ENCODE results near the gene MTARC1. TPM values are rescaled to one million over a fixed set of nuclear protein-coding genes. Genes with fewer than 3 reads are reported as not detected.

MTARC1 gene
- total and polyA plus RNA-seq, 2 donors (not counting 1 experiment from before 2014, with no cell fraction given): 0.49 to 2.9 TPM

GRCh38 chr1:220741825-220742224, 44.9 kb upstream of the MTARC1 start:
- Histone ChIP-seq H3K36me3 (replicated peaks in 1 of 2; ENCODE audit: control extremely low read depth in 1 of 2, control insufficient read depth in 1 of 2, extremely low read depth in 1 of 2, insufficient read depth in 2 of 2, low read length in 1 of 2) (no peaks in the 10 kb centered on the region), H3K27me3 (replicated peaks in 1 of 4; ENCODE audit: control extremely low read depth in 1 of 4, control insufficient read depth in 3 of 4, insufficient read depth in 4 of 4, low read length in 3 of 4) (peaks cover 0 to 12% (median 1%) of the 10 kb centered on the region in 4 experiments), H2AFZ (ENCODE audit: insufficient read depth, low read depth, low read length, poor library complexity, severe bottlenecking) (no peak overlapping the region), H3K79me2 (ENCODE audit: control insufficient read depth, insufficient read depth, low read length) (no peaks in the 10 kb centered on the region), H3K4me2 (replicated peaks; ENCODE audit: low read depth, low read length, poor library complexity, severe bottlenecking) (no peak overlapping the region), H3K4me1 (ENCODE audit: control insufficient read depth in 2 of 2, insufficient read depth in 2 of 2, low read length in 2 of 2) (no peaks in the 10 kb centered on the region), H3K9ac (ENCODE audit: low read length) (no peak overlapping the region), H3K9me3 (ENCODE audit: control extremely low read depth in 1 of 3, control insufficient read depth in 2 of 3, insufficient read depth in 1 of 3, low read length in 2 of 3) (no peaks in the 10 kb centered on the region), H3K4me3 (ENCODE audit: control extremely low read depth in 1 of 5, extremely low read depth in 1 of 5, insufficient read depth in 1 of 5, low read depth in 2 of 5, low read length in 4 of 5) (no peak overlapping the region), H4K20me1 (ENCODE audit: control insufficient read depth, insufficient read depth, low read length, poor library complexity, severe bottlenecking) (no peaks in the 10 kb centered on the region), H3K27ac (ENCODE audit: low read length in 2 of 2) (no peak overlapping the region)
- Mint-ChIP-seq H3K27me3 (peaks cover 12% of the 10 kb centered on the region), H3K4me3 (no peak overlapping the region), H3K9me3 (ENCODE audit: insufficient read depth) (no peaks in the 10 kb centered on the region), H3K4me1 (peaks cover 6% of the 10 kb centered on the region), H3K27ac (no peak overlapping the region)
- ChIA-PET CTCF (interaction anchor here (2.4 kb wide), 1 partner anchor 8 kb away, joined by 9 read pairs; no protein-coding TSS in a partner anchor), POLR2A (no interaction called here)
- DNase-seq (no peak), ATAC-seq (ENCODE audit: low read depth) (no peak)
- TF ChIP-seq EZH2 (IDR thresholded peaks at IDR 0.05; ENCODE audit: borderline replicate concordance, insufficient read depth, low read depth, low read length, poor library complexity, severe bottlenecking) (no peak), CTCF (IDR thresholded peaks at IDR 0.05) (no peak)
- 92% methylated on average over 1 of the region's 1 CpG for WGBS (ENCODE audit: insufficient coverage)
- intact Hi-C loops (cut with micrococcal nuclease): no loop called here

- H3K4me3 Mint-ChIP-seq: no peak overlapping the region
- ChIA-PET CTCF (interaction anchor here (0.9 to 2.4 kb wide), 2 partner anchors 9 to 34 kb away, joined by 3 to 9 read pairs; no protein-coding TSS in a partner anchor), POLR2A (no interaction called here)
- H3K27me3 Mint-ChIP-seq: peaks cover 17% of the 10 kb centered on the region
- no peaks in the 10 kb centered on the region for H3K9me3 Mint-ChIP-seq (ENCODE audit: insufficient read depth)
- no peak for ATAC-seq (ENCODE audit: low read depth)
- Histone ChIP-seq H3K27me3 (replicated peaks in 1 of 4; ENCODE audit: control extremely low read depth in 1 of 4, control insufficient read depth in 3 of 4, insufficient read depth in 4 of 4, low read length in 3 of 4) (peaks cover 0 to 15% (median 1%) of the 10 kb centered on the region in 4 experiments), H3K36me3 (replicated peaks in 1 of 2; ENCODE audit: control extremely low read depth in 1 of 2, control insufficient read depth in 1 of 2, extremely low read depth in 1 of 2, insufficient read depth in 2 of 2, low read length in 1 of 2) (no peaks in the 10 kb centered on the region), H3K79me2 (ENCODE audit: control insufficient read depth, insufficient read depth, low read length) (no peaks in the 10 kb centered on the region), H3K4me3 (ENCODE audit: control extremely low read depth in 1 of 5, extremely low read depth in 1 of 5, insufficient read depth in 1 of 5, low read depth in 2 of 5, low read length in 4 of 5) (no peak overlapping the region), H3K9me3 (ENCODE audit: control extremely low read depth in 1 of 3, control insufficient read depth in 2 of 3, insufficient read depth in 1 of 3, low read length in 2 of 3) (no peaks in the 10 kb centered on the region), H2AFZ (ENCODE audit: insufficient read depth, low read depth, low read length, poor library complexity, severe bottlenecking) (no peak overlapping the region), H3K9ac (ENCODE audit: low read length) (no peak overlapping the region), H3K4me2 (replicated peaks; ENCODE audit: low read depth, low read length, poor library complexity, severe bottlenecking) (no peak overlapping the region), H3K4me1 (ENCODE audit: control insufficient read depth in 2 of 2, insufficient read depth in 2 of 2, low read length in 2 of 2) (peaks cover under 1 to 2% of the 10 kb centered on the region in 2 donors), H4K20me1 (ENCODE audit: control insufficient read depth, insufficient read depth, low read length, poor library complexity, severe bottlenecking) (no peaks in the 10 kb centered on the region), H3K27ac (ENCODE audit: low read length in 2 of 2) (no peak overlapping the region)
- DNase-seq: no peak
- TF ChIP-seq CTCF (IDR thresholded peaks at IDR 0.05): no peak
- TF ChIP-seq EZH2 (IDR thresholded peaks at IDR 0.05; ENCODE audit: borderline replicate concordance, insufficient read depth, low read depth, low read length, poor library complexity, severe bottlenecking): no peak
- H3K4me1 Mint-ChIP-seq: peaks cover 1% of the 10 kb centered on the region
- intact Hi-C loops (cut with micrococcal nuclease): no loop called here
- WGBS (ENCODE audit: insufficient coverage): 97% methylated on average over 2 of the region's 3 CpGs
- no peak overlapping the region for H3K27ac Mint-ChIP-seq
Observed at GRCh38 chr1:220742520-220742919, 44.2 kb upstream of the MTARC1 start.

Measured in B cell (primary cell).